Kidney epithelial cell (primary cell): ENCODE measurements around the gene KCNB1. TPM values are rescaled to one million over a fixed set of nuclear protein-coding genes. Genes with fewer than 3 reads are reported as not detected.

Experiments used
- DNase-seq: peaks from one replicate; pipeline ENCODE4 v3.0.0-alpha.2; 2010; ENCODE audit warnings: low read depth
- H3K27me3 ChIP-seq: 2 replicates; pipeline ENCODE4 v1.6.0; 2011; ENCODE audit warnings: low read length; ENCODE audit not compliant: control insufficient read depth, insufficient read depth
- H3K36me3 ChIP-seq: 2 replicates; pipeline ENCODE4 v1.5.1; 2011; ENCODE audit warnings: low read length; ENCODE audit not compliant: control insufficient read depth, insufficient read depth
- H3K4me3 ChIP-seq: 2 replicates; pipeline ENCODE4 v1.5.1; 2011; ENCODE audit warnings: low read depth, mild to moderate bottlenecking, control low read depth, low read length
- total RNA-seq: library from RNA; depleted of rRNA; stranded (reverse); fragments of >200 nt; gene quantifications from 2 replicates; pipeline ENCODE4 v1.2.3, GENCODE V29; 2015
- TF ChIP-seq, protein P1 (sequence below): IDR thresholded peaks from 2 replicates; pipeline ENCODE4 v1.5.1; 2011; ENCODE audit warnings: mild to moderate bottlenecking, moderate library complexity, low read length, control low read depth, inconsistent platforms; ENCODE audit not compliant: insufficient read depth, poor library complexity, severe bottlenecking

The KCNB1 gene
- total RNA-seq, 1 donor from 2014 or later: not detected

DNA sequence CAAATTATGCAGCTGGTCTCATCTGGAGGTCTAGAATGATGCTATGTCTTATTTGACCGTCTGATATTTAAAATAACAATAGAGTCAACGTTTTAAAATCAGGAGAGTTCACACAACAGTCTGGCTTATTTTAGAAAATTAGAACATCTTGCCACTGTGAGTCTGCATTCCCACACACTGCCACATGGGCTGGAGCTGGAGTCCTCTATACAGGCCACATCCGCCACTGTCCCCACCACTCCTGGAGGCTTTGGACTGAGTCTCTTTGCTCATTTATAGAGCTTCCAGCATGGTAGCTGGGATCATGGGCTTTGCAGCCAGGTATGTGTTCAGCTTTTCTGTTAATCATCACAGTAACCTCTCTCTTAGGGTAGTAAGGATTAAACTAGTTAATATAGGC, 135.8 kb downstream of the KCNB1 start:
- H3K4me3 ChIP-seq: no peak overlapping the region
- TF ChIP-seq, protein P1, sequence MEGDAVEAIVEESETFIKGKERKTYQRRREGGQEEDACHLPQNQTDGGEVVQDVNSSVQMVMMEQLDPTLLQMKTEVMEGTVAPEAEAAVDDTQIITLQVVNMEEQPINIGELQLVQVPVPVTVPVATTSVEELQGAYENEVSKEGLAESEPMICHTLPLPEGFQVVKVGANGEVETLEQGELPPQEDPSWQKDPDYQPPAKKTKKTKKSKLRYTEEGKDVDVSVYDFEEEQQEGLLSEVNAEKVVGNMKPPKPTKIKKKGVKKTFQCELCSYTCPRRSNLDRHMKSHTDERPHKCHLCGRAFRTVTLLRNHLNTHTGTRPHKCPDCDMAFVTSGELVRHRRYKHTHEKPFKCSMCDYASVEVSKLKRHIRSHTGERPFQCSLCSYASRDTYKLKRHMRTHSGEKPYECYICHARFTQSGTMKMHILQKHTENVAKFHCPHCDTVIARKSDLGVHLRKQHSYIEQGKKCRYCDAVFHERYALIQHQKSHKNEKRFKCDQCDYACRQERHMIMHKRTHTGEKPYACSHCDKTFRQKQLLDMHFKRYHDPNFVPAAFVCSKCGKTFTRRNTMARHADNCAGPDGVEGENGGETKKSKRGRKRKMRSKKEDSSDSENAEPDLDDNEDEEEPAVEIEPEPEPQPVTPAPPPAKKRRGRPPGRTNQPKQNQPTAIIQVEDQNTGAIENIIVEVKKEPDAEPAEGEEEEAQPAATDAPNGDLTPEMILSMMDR: no peak
- no peaks in the 10 kb centered on the region for H3K36me3 ChIP-seq
- H3K27me3 ChIP-seq: peaks cover 6% of the 10 kb centered on the region
- DNase-seq: no peak

DNA sequence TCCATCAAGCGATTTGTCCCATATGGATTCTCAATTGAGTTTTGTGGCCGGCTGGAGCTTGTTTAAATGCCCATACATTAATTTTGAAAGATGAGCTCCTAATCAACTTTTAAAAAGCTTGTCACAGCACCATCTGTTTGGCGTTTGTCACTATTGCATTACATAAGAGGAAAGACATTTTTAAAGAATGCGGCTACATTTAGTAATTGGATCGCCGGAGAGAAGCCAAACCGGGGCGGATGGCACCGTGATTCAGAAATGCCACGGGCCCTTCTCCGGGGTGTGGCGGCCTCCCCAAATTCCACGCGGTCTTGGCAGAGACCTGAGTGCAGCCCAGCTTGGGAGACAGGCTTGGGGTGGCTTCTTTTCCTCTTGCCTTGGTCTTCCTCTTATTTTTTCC, 136.9 kb downstream of the KCNB1 start:
- no peak overlapping the region for H3K4me3 ChIP-seq
- no peak for DNase-seq

DNA sequence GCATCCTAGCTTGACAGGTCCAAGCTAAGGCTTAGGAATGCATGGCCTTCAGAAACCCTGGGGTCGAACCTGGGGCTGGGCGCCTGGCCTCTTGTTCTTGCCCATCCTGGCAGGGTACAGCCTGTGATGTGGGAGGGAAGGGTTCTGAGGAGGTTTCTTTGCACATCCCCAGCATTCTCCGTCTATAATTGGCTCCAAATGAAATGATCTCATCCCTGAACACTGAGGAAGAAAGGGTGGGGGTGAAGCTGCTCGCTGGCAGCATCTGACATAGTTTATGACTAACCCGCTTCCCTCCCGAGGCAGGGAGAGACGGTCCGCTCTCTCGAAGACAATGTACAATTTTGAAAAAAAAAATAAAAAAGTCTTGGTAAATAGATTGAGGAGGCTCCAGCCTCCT, 137.5 kb downstream of the KCNB1 start:
- no peaks in the 10 kb centered on the region for H3K36me3 ChIP-seq
- TF ChIP-seq, protein P1: no peak
- H3K4me3 ChIP-seq: no peak overlapping the region
- DNase-seq: peak; percentile 51
- peaks cover 6% of the 10 kb centered on the region for H3K27me3 ChIP-seq

More for the DNA sequence above, 136.9 kb downstream of the KCNB1 start:
- TF ChIP-seq, protein P1: no peak
- H3K36me3 ChIP-seq: no peaks in the 10 kb centered on the region
- peaks cover 3% of the 10 kb centered on the region for H3K27me3 ChIP-seq

DNA sequence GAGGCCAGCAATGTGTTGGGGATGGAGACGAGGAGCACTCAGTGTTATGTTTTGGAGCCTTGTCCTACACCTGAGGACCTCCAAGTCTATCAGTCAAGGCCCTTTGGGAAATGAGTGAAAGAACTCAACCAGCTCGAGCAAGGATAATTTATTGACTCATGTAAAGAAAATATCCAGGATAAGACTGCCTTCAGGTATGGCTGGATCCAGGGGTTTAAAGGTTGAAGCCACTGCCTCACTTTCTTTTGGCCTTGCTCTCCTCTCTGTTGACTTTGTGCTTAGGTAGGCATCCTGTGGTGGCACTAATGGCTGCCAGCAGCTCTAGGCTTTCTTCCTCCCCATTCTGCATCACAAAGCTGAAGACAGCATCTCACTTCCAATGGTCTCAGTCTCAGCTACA, 138.3 kb downstream of the KCNB1 start:
- Histone ChIP-seq H3K27me3 (peaks cover 4% of the 10 kb centered on the region), H3K36me3 (no peaks in the 10 kb centered on the region)

DNA sequence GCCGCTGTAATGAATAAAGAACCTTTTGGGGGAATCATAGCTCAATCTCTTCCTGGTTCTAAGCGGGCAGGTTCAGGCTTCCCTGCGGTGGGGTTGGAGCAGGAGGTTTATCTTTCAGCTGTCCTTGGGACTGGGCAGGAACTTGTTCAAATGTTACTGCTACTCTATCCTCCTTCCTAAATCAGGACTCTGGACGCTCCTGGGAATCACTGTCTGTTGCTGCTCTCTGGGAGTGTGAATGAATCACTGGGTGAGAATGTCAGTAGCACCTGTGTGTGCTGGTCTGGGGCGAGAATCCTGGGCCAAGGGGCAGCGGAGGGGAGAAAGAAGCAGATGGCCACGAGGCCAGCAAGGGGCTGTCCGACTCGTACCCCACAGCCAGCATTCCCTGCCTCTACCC, 139.2 kb downstream of the KCNB1 start:
- DNase-seq: no peak
- Histone ChIP-seq H3K27me3 (peaks cover 3% of the 10 kb centered on the region), H3K36me3 (no peaks in the 10 kb centered on the region), H3K4me3 (no peak overlapping the region)
- TF ChIP-seq, protein P1: no peak

More for the DNA sequence above, 138.3 kb downstream of the KCNB1 start:
- TF ChIP-seq, protein P1: no peak
- no peak overlapping the region for H3K4me3 ChIP-seq
- no peak for DNase-seq
